ENCODE data around the gene ZNFX1.

DNA sequence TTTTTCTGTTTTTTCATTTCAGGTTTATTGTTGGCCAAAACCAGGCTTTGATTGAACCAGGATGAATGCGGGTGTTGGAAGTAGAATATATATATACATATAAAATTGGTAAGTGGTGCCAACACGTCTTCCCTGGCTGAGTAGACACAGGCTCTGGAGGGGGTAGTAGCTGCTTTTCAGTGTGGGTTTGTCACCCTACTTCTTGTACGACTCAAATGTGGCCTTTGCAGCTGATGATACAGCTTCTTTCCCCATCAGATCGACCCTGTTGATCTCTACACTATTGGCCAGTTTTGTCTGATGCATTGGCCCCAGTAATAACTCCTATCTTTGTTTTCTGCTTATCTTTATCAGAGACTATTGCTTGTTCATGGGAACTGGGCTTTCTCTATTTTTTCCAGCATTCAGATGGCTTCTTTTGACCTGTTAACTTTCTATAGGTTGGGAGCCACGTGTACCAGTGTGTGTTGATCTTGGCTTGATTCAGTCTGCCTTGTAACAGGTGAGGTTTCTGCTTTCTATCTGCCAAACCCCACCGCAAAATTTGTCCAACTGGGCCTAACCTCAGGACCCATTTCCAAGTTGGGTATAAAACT lies 2.7 kb upstream of the ZNFX1 start:
- TF ChIP-seq, protein P1, sequence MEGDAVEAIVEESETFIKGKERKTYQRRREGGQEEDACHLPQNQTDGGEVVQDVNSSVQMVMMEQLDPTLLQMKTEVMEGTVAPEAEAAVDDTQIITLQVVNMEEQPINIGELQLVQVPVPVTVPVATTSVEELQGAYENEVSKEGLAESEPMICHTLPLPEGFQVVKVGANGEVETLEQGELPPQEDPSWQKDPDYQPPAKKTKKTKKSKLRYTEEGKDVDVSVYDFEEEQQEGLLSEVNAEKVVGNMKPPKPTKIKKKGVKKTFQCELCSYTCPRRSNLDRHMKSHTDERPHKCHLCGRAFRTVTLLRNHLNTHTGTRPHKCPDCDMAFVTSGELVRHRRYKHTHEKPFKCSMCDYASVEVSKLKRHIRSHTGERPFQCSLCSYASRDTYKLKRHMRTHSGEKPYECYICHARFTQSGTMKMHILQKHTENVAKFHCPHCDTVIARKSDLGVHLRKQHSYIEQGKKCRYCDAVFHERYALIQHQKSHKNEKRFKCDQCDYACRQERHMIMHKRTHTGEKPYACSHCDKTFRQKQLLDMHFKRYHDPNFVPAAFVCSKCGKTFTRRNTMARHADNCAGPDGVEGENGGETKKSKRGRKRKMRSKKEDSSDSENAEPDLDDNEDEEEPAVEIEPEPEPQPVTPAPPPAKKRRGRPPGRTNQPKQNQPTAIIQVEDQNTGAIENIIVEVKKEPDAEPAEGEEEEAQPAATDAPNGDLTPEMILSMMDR (IDR thresholded peaks at IDR 0.05; ENCODE audit: poor library complexity) = no peak
- TF ChIP-seq EZH2 (IDR thresholded peaks at IDR 0.05; ENCODE audit: borderline replicate concordance) = no peak
